Measurements from ENCODE around the gene GOSR1. TPM values are rescaled to one million over a fixed set of nuclear protein-coding genes. Genes with fewer than 3 reads are reported as not detected.
"Not testable (repeated sequence)": the region's sequence is repeated elsewhere in the genome, so short reads cannot be mapped to it uniquely, and the experiment has no call there.

GOSR1 gene
- total RNA-seq, 1 donor from 2014 or later: 31.4 TPM

DNA sequence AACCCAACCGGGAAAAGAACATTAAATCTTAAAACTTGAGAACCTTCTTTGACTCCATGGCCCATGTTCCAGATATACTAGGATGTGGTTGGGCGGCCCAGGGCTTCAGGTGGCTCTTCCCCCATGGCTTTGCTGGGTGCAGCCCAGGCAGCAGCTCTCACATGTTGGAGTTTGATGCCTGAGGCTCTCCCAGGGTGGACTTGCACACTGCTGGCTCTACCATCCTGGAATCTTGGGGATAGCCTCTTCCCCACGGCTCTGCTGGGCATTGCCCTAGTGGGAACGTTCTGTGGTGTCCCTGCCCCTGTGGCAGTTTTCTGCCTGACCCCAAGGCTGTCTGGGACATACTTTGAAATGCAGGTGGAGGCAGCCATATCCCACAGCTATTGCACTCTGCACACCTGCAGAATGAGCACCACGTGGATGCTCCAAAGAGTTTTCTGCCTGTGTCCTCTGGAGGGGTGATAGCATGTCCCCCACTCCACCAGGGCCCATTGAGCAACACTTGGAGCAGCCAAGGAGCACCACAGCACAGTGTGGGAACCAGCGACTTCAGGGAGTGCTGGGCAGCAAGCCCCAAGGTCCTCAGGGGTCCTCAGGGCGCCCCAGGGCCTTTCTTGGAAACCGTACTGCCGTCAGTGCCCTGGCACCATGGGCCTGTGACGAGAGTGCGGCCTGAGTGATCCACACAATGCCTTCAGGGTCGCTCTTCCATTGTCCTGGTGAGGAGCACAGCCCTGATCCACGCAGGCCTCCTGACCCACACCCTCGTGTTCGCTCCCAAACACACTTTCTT, 70.8 kb downstream of the GOSR1 start:
- no peak for ATAC-seq

DNA sequence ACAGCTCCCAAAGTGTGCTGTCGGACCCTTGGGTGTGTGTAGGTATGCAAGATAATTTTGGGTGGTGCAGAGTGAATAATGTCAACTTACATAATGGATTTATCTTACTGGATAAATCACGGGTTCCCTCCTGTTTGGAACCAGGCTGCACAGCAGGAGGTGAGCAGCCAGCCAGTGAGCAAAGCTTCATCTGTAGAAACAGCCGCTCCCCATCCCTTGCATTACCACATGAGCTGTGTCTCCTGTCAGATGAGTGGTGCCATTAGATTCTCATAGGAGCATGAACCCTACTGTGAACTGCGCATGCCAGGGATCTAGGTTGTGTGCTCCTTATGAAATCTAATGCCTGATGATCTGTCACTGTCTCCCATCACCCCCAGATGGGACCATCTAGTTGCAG, 72.0 kb downstream of the GOSR1 start:
- not testable (repeated sequence) for ATAC-seq

DNA sequence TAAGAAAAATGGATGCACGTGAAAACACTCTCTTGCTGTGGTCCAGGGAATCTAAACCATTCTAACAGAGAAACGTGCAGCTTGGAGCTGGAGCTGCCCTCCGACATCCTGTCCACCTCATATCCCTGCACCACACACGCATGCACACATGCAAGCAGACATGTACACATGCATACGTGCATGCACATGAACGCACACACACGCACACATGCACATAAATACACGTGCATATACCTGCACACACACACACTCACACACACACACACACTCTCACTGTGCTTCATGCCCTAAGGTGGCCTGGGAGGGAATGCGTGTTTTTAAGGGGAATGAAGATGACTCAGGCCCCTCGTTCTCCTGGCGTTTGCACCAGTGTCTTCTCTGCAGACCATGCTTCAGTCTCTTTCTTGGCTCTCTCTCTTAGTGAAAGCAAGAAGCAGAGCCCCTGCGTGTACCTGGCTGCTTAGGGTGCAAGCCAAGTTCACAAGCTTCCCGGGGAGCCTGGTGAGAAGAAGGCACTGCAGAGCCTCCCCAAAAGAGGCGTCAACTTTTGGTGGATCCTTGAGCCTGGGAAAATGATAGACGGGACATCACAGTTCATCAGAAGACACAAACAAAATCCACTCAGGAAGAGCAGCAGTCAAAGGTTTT, 72.8 kb downstream of the GOSR1 start:
- no peak for ATAC-seq

DNA sequence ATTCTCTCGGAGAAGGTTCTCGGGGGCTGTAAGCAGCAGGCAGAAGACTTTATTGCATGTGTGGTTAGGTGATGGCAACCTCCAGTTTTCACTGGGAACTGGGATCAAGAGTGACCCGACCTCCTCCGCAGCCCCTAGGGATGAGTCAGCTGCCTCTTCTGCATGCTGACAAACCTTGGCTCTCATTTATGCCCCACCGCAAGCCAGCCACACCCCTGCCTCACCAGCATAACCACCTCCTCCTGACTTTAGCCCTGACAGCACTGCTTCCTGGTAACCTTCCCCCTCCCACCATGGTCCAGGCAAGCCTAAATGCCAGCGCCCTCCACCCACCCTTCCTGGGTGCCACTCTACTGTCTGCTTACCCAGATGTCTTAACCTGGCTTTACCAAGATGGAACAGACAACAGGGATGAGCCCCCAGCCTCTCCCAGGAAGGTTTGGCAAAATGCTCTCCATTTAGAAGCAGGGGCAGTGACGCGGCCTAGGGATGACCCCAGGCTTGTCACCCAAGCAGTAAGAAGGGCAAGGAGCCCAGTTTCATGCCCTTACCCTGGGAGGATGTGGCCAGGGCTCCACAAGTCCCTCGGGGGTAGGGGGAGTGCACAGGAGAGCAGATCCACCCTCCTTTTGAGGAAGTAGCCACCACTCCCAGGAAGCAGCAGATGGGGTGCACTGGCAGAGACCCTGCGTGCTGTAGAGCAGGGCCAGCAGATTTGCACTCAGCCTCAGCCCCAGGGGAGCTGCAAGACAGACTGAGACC, 73.5 kb downstream of the GOSR1 start:
- ATAC-seq: peak; percentile 62

DNA sequence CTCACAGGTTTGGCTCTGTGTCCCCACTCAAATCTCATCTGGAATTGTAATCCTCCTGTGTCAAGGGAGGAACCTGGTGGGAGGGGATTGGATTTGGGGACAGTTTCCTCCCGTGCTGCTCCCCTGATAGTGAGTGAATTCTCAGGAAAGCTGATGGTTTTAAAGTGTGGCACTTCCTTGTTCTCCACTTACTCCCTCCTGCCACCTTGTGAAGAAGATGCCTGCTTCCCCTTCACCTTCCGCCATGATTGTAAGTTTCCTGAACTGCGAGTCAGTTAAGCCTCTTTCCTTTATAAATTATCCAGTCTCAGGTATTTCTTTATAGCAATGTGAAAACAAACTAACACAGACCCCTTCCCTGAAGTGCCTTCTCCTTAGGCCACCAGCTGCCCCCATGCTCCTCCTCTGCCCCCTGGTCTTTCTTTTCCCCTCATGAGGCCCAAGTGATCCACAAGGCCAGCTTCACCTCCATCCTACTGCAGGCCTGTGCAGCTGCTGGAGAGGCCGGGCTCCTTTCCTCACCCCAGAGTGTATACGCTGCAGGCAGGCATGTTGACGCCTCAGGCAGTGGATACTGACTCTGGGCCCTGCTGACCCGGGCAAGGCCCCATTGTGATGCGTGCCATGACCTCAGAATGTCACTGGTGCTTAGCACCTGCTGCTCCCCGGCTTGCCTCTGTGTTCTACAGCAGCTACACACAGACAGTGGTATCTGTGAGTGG, 74.2 kb downstream of the GOSR1 start:
- not testable (repeated sequence) for ATAC-seq

DNA sequence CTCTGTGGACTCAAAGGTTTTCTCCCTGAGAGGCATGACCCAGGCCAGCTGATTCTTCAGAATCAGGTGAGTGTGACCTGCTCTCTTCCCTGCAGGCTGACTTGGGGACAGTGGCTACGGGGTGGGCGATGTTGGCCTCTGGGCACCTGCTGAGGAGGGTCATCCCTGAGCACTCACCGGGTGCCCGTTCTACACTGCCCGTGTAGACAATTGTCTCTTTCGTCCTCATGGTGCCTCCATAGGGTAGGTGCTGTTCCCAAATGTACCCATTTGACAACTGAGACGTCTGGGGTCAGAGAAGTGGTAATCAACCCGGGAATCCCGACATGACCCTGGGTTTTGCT, 74.8 kb downstream of the GOSR1 start:
- no peak for ATAC-seq

DNA sequence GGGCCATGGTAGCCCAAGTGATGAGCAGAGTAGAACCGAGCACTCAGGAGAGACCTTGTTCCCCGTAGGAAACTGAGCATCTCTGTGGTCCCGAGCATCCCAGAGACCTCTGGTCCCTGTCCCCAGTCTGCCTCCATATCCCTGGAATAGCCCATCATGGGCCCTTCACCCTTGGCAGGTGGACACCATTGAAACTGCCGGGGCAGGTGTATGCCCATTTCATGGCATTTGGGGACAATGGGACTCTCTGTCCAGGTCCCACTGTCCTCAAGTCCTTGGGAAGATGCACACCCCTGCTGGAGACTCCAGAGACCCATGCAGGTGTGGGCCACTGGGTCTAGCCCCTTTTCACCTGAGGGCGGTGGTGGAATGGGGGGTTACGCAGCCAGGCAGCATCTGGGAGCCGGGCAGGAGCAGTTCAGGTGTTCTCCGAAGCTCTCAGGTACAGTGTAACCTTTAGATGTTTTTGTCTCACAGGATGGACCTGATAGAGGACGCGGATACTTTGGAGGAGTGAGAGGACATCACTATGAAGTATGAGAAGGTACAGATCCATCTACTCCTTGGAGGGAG, 75.9 kb downstream of the GOSR1 start:
- ATAC-seq: no peak

DNA sequence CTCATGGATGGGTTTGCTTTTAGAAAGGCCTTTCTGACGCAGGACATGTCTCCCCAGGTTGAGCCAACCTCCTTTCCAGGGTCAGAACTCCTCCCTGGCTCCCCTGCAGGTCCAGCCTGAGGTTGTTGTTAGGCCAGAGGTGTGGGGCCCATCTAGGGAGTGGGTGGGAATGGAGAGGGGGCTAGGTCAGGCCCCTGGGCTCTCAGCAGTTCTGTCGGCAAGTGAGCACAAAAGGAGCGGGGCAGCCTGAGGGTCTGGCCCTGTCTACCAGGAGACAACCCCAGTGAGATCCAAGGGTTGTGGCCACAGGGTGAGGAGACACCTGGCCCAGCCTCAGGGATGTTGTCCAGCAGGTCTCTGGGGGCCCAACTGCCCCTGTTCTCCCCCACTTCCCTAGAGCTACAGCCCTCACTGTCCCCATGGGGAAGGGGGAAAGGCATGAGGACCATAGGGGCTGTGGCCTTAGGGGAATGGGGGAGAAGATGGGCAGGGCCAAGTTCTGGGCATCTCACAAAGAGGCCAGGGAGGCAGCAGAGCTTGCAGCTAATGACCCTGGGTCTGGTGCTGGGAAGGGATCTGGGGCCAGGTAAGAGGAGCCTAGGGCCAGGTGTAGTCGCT, 76.7 kb downstream of the GOSR1 start:
- ATAC-seq: not testable (repeated sequence)

DNA sequence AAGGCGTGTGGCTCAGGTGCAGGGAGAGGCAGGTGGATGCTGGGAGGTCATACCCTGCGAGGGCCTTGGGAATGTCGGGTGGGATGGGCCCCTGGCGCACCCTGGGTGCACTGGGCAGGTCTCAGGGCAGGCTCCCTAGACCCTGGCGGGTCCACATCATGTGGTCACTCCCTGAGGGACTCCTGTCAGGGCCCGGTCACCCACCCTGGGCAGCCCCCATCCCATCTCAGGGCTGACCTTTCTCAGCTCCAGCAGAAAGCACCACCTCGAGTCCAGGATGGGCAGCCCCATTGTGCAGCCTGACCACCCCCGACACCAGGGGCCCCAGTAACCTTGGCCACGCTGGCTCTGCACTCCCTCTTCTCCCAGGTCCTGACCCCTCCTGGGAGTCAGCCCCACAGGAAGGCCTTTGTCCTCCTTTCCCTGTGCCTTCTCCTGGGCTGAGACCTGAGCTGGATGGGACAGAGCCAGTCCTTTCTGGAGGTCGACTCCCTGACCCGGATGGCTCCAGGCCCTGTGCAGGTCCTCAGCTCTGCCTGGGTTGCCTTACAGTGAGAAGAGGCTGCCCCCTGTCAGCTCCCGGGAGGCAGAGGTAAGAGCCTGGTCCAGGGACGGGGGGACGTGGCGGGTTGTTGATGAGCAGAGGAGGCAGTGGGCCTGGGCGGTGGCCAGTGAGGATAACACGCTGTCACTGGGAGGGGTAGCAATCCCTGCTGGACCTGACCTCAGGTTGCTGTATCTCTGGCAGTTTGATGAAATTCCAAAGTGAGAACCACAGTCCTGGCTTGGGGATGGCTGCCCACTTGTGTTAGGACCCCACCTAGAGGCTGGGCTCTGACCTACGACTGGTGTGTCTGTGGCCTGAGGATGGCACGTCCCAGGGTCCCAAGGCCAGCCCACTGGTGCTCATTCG, 77.9 kb downstream of the GOSR1 start:
- no peak for ATAC-seq

DNA sequence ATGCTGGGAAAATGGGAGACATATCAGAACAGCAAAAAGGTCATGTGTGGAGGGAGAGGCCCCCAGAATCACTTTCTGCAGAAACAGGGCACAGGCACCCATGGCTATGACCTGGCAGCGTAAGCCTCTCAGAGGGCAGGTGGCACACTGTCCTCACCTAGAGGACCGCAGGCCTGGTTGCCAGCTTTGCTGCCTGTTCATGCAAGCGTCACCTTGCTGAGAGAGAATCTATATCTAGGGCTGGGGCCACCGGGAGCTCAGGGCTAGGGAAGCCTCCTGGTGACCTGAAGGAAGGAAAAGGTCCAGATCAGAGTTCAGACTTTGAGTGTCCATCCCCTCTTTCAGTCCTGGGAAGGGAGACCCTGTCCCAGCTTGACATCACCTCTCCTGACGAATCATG, 78.7 kb downstream of the GOSR1 start:
- no peak for ATAC-seq

DNA sequence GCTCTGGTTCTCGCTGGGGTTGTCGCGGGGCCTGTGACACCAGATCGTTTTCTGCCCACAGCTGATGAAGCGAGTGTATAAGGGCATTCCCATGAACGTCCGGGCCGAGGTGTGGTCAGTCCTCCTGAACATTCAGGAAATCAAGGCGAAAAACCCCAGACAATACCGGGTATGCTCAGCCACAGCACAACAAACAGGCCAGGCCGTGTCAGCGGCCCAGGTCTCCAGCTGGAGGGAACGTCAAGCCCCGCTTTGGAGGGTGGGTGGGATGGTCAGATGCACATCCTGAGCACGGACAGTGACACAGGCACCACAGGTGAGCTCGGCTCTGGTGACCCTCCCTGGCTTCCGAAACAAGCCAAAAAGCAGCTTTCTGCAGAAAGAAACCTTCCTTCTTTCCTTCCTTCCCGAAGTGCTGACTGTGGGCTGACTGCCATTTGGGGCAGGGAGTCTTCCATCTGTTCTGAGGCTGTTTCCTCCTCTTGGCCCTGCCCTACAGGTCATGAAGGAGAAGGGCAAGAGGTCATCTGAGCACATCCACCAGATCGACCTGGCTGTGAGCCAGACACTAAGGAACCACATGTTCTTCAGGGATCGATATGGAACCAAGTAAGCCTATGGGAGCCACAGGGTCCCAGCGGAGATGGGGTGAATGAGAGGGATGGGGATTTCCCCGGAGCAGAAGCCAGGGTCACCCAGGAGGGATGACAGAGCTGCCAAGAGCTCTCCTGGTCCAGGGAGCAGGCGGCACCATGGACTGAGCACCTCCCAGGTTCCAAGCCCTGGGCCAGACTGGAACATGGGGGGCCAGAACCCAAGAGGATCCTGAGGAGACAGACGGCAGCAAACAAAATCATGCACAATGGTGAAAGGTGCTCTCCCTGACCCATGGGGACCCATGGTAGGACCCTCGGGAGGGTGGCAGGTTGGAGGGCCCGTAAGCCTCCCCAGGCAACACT, 79.4 kb downstream of the GOSR1 start:
- no peak for ATAC-seq

DNA sequence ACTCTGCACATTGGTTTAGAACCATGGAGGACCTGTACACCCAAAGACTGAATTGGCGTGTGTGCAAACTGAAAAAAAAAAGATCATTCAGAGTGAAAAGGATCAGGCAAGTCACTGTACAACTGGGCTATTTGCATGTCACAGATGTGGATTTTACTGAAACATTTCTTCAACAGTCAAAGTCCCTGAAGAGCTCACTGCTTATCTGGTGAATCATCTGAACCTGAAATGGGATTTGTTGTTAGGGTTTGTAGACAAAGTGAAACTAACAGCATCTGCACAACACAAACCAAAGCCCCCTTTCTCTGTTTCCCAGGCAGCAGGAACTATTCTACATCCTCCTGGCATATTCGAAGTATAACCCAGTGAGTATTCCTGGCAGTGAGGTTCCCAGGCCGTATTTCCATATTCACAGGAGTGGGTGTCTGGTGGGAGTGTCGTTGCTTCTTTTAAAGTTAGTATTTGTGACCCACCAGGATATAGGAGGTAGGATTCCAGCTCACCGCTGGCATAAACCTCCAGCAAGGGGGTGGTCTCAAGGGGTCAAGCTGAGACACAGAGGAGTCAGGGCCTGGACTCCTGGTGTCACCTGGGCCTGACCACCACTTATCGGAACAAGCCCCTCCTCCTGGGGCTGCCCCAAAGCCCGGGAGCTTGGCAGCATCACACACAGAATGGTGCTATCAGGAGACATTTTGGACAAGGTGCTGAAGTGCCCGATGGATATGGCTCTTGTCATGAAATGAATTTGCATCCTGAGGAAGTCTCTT, 80.9 kb downstream of the GOSR1 start:
- ATAC-seq: no peak

DNA sequence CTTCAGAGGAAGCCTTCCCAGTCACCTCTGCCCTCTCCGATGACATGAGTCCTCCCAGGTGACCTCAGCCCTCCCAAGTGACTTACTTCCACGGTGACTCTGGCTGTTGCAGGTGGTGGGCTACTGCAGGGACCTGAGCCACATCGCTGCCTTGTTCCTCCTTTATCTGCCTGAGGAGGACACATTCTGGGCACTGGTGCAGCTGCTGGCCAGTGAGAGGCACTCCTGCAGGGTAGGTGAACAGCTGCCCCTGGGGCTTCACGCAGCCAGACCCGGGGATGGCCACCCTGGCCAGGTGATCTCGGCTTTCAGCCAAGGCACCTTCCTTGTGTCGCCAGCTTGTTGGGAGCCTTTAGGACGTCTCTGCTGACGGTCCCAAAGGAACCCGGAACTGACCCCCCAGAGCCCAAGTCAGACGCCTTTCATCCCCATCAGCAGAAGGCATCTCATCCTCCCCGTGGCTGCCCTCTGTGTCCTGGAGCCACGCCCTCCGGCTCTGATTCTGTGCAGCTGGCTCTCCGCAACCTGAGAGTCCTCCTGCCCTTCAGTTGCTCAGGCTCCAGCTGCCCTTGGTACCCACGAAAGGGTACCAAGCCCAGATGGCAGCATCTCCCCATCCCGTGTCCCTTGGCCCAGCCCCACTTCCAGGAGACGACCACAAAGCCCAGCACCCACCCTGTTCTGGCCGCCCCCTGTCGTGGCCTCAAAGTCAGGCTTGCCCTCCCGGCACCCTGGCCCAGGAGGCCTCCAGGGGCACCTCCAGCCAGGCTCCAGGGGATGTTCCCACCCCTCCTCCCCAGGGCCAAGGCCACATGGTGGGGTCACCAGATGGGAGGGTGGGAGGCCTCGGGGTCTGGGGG, 81.7 kb downstream of the GOSR1 start:
- no peak for ATAC-seq

DNA sequence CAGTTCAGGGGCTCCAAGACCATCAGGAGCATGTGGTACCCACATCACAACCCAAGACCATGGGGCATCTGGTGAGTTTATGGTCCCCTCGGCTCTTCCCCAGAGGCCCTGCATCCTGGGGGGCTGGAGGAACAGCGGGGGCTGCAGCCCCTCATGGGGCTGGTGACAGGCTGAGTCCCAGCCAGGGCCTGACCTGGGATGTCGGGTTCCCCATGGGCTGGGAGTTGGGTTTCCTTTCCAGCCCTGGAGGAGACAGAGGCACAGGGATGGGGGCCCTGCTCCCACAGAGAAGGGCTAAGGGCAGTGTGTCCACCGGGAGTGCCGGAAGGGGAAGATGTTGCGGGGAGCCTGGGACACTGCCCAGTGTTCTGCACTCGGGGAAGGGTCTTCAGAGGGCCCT, 82.4 kb downstream of the GOSR1 start:
- no peak for ATAC-seq

DNA sequence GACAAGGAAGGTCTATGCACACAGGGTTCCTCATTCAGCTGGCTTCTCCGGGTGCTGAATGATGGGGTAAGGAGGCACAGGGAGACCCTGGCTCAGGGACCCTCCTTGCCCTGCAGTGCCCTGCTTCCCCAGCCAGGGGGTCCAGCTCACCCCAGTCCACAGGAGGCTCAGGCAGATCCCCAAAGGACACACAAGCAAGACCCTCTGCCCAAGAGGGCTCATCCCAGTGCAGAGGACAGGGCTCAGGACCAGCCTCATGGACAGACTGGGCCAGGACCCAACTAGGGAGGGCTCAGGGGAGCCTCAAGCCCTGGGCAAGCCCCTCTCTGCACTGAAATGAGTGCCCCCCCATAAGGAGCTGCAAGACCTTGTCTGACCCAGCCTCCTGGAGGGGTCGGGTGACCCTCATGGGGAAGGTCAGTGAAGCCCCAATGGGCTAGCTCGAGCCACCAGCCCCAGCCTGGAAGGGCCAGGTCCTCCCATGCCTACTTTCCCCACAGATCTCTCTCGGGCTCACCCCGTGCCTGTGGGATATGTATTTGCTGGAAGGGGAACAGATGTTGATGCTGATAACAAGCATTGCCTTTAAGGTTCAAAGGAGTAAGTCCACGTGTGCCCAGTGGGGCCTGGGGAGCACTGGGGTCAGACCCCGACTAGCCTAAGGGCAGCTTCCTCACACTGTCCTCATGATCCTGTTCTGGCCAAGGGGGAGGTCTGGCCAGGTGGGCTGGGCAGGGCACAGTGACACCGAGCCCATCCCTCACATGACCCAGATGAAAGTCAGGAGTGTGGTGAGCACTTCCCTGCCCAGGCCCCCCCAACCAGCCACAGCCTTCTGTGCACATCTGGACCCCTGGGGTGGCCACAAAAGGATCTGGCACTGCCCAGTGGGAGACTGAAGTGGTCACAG, 83.2 kb downstream of the GOSR1 start:
- ATAC-seq: peak; percentile 13

DNA sequence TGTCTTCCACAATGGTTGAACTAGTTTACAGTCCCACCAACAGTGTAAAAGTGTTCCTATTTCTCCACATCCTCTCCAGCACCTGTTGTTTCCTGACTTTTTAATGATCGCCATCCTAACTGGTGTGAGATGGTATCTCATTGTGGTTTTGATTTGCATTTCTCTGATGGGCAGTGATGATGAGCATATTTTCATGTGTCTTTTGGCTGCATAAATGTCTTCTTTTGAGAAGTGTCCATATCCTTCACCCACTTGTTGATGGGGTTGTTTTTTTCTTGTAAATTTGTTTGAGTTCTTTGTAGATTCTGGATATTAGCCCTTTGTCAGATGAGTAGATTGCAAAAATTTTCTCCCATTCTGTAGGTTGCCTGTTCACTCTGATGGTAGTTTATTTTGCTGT, 84.6 kb downstream of the GOSR1 start:
- ATAC-seq: not testable (repeated sequence)
